Osteoblast (primary cell): ENCODE results near the gene CPTP. TPM values are rescaled to one million over a fixed set of nuclear protein-coding genes. Genes with fewer than 3 reads are reported as not detected.

Experiments
- DNase-seq: peaks from one replicate; pipeline ENCODE4 v3.0.0; 2011; ENCODE audit warnings: low spot score, mixed read lengths; ENCODE audit not compliant: insufficient read length; ENCODE audit errors: missing footprints
- H2AFZ ChIP-seq: 2 replicates; pipeline ENCODE4 v1.6.0; 2011; ENCODE audit warnings: mild to moderate bottlenecking, low read length
- H3K27ac ChIP-seq: 2 replicates; pipeline ENCODE4 v1.5.1; 2011; ENCODE audit warnings: mild to moderate bottlenecking, low read depth, low read length, moderate library complexity
- H3K27me3 ChIP-seq: 2 replicates; pipeline ENCODE4 v1.6.0; 2012; ENCODE audit warnings: mild to moderate bottlenecking, control low read depth, inconsistent platforms, low read length, moderate library complexity; ENCODE audit not compliant: insufficient read depth
- H3K36me3 ChIP-seq: 2 replicates; pipeline ENCODE4 v1.5.1; 2011; ENCODE audit warnings: mild to moderate bottlenecking, low read length, control low read depth, moderate library complexity; ENCODE audit not compliant: insufficient read depth
- H3K4me1 ChIP-seq: 2 replicates; pipeline ENCODE4 v1.5.1; 2011; ENCODE audit warnings: mild to moderate bottlenecking, low read length, control low read depth, moderate library complexity; ENCODE audit not compliant: insufficient read depth
- H3K4me2 ChIP-seq: 2 replicates; pipeline ENCODE4 v1.6.0; 2011; ENCODE audit warnings: mild to moderate bottlenecking, low read length; ENCODE audit not compliant: insufficient read depth
- H3K4me3 ChIP-seq: fragments of 200-600 bp; sonication (generic); 3 replicates; pipeline ENCODE4 v1.5.1; 2012; ENCODE audit warnings: mild to moderate bottlenecking, low read length, inconsistent platforms; ENCODE audit not compliant: insufficient read depth
- H3K79me2 ChIP-seq: 2 replicates; pipeline ENCODE4 v1.6.0; 2012; ENCODE audit warnings: mild to moderate bottlenecking, low read length, control low read depth, inconsistent platforms; ENCODE audit not compliant: insufficient read depth
- H3K9me3 ChIP-seq: 2 replicates; pipeline ENCODE4 v1.5.1; 2011; ENCODE audit warnings: low read depth, low read length, control low read depth
- H4K20me1 ChIP-seq: 2 replicates; pipeline ENCODE4 v1.6.0; 2012; ENCODE audit warnings: mild to moderate bottlenecking, low read length, control low read depth; ENCODE audit not compliant: insufficient read depth
- total RNA-seq: library from RNA; depleted of rRNA; stranded (reverse); fragments of >200 nt; gene quantifications from 2 replicates; pipeline ENCODE4 v1.2.3, GENCODE V29; 2012
- TF ChIP-seq, protein P1 (sequence below): IDR thresholded peaks from 2 replicates; pipeline ENCODE4 v1.5.1; 2011; ENCODE audit warnings: mild to moderate bottlenecking, low read depth, low read length, moderate library complexity; ENCODE audit errors: extremely low read depth

The CPTP gene
- total RNA-seq, 1 donor: 13.8 TPM

DNA sequence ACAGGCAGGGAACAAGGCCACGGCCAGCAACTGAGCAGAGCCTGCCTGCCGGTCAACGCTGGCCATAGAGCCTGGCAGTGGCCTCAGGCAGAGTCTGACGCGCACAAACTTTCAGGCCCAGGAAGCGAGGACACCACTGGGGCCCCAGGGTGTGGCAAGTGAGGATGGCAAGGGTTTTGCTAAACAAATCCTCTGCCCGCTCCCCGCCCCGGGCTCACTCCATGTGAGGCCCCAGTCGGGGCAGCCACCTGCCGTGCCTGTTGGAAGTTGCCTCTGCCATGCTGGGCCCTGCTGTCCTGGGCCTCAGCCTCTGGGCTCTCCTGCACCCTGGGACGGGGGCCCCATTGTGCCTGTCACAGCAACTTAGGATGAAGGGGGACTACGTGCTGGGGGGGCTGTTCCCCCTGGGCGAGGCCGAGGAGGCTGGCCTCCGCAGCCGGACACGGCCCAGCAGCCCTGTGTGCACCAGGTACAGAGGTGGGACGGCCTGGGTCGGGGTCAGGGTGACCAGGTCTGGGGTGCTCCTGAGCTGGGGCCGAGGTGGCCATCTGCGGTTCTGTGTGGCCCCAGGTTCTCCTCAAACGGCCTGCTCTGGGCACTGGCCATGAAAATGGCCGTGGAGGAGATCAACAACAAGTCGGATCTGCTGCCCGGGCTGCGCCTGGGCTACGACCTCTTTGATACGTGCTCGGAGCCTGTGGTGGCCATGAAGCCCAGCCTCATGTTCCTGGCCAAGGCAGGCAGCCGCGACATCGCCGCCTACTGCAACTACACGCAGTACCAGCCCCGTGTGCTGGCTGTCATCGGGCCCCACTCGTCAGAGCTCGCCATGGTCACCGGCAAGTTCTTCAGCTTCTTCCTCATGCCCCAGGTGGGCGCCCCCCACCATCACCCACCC, 6.7 kb downstream of the CPTP start, which contains the start of gene TAS1R3:
Gene TAS1R3 (plus strand): TSS at position 213 of the 898 bp plus-strand sequence. CDS start 66 bp downstream, at position 279.
- H3K9me3 ChIP-seq: no peaks in the 10 kb centered on the region
- H3K79me2 ChIP-seq: peaks cover 12% of the 10 kb centered on the region
- no peak within 1 kb of the TSS for H3K4me2 ChIP-seq
- H3K27ac ChIP-seq: no peak within 1 kb of the TSS
- H3K27me3 ChIP-seq: no peaks in the 10 kb centered on the region
- H2AFZ ChIP-seq: no peak within 1 kb of the TSS
- H3K36me3 ChIP-seq: peaks cover 5% of the 10 kb centered on the region
- H4K20me1 ChIP-seq: peaks cover 21% of the 10 kb centered on the region
- no peaks in the 10 kb centered on the region for H3K4me1 ChIP-seq
- H3K4me3 ChIP-seq: no peak within 1 kb of the TSS
- TF ChIP-seq, protein P1, sequence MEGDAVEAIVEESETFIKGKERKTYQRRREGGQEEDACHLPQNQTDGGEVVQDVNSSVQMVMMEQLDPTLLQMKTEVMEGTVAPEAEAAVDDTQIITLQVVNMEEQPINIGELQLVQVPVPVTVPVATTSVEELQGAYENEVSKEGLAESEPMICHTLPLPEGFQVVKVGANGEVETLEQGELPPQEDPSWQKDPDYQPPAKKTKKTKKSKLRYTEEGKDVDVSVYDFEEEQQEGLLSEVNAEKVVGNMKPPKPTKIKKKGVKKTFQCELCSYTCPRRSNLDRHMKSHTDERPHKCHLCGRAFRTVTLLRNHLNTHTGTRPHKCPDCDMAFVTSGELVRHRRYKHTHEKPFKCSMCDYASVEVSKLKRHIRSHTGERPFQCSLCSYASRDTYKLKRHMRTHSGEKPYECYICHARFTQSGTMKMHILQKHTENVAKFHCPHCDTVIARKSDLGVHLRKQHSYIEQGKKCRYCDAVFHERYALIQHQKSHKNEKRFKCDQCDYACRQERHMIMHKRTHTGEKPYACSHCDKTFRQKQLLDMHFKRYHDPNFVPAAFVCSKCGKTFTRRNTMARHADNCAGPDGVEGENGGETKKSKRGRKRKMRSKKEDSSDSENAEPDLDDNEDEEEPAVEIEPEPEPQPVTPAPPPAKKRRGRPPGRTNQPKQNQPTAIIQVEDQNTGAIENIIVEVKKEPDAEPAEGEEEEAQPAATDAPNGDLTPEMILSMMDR: no peak
- no peak for DNase-seq

DNA sequence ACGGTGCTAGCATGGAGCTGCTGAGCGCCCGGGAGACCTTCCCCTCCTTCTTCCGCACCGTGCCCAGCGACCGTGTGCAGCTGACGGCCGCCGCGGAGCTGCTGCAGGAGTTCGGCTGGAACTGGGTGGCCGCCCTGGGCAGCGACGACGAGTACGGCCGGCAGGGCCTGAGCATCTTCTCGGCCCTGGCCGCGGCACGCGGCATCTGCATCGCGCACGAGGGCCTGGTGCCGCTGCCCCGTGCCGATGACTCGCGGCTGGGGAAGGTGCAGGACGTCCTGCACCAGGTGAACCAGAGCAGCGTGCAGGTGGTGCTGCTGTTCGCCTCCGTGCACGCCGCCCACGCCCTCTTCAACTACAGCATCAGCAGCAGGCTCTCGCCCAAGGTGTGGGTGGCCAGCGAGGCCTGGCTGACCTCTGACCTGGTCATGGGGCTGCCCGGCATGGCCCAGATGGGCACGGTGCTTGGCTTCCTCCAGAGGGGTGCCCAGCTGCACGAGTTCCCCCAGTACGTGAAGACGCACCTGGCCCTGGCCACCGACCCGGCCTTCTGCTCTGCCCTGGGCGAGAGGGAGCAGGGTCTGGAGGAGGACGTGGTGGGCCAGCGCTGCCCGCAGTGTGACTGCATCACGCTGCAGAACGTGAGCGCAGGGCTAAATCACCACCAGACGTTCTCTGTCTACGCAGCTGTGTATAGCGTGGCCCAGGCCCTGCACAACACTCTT, 7.6 kb downstream of the CPTP start:
- TF ChIP-seq, protein P1: no peak
- H3K36me3 ChIP-seq: peaks cover under 1% of the 10 kb centered on the region
- no peak overlapping the region for H3K4me2 ChIP-seq
- no peak overlapping the region for H3K4me3 ChIP-seq
- no peaks in the 10 kb centered on the region for H3K27me3 ChIP-seq
- H2AFZ ChIP-seq: no peak overlapping the region
- peaks cover 19% of the 10 kb centered on the region for H4K20me1 ChIP-seq
- H3K4me1 ChIP-seq: no peaks in the 10 kb centered on the region
- peaks cover 3% of the 10 kb centered on the region for H3K79me2 ChIP-seq
- H3K27ac ChIP-seq: no peak overlapping the region
- DNase-seq: no peak
- no peaks in the 10 kb centered on the region for H3K9me3 ChIP-seq

DNA sequence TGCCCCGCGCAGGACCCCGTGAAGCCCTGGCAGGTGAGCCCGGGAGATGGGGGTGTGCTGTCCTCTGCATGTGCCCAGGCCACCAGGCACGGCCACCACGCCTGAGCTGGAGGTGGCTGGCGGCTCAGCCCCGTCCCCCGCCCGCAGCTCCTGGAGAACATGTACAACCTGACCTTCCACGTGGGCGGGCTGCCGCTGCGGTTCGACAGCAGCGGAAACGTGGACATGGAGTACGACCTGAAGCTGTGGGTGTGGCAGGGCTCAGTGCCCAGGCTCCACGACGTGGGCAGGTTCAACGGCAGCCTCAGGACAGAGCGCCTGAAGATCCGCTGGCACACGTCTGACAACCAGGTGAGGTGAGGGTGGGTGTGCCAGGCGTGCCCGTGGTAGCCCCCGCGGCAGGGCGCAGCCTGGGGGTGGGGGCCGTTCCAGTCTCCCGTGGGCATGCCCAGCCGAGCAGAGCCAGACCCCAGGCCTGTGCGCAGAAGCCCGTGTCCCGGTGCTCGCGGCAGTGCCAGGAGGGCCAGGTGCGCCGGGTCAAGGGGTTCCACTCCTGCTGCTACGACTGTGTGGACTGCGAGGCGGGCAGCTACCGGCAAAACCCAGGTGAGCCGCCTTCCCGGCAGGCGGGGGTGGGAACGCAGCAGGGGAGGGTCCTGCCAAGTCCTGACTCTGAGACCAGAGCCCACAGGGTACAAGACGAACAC, 8.3 kb downstream of the CPTP start:
- TF ChIP-seq, protein P1: no peak

More for the DNA sequence above, 8.3 kb downstream of the CPTP start:
- Histone ChIP-seq H3K36me3 (peaks cover 5% of the 10 kb centered on the region), H3K27ac (no peak overlapping the region), H3K4me2 (no peak overlapping the region), H2AFZ (no peak overlapping the region), H3K9me3 (no peaks in the 10 kb centered on the region), H4K20me1 (peaks cover 23% of the 10 kb centered on the region), H3K4me1 (no peaks in the 10 kb centered on the region), H3K4me3 (no peak overlapping the region), H3K79me2 (no peaks in the 10 kb centered on the region), H3K27me3 (no peaks in the 10 kb centered on the region)
- no peak for DNase-seq
